H9 (cell line): Measurements from ENCODE around the gene MSI2. TPM values are rescaled to one million over a fixed set of nuclear protein-coding genes. Genes with fewer than 3 reads are reported as not detected.
A peak's percentile ranks its signal among the peaks of the same experiment; 100 is the strongest.

Experiments used
- DNase-seq: peaks from one replicate; pipeline ENCODE4 v3.0.0-alpha.2; 2017
- H2AFZ ChIP-seq: one replicate; pipeline ENCODE4 v1.6.1; 2013; ENCODE audit warnings: mild to moderate bottlenecking, low read length, control low read depth, moderate library complexity
- H2AK5ac ChIP-seq: 2 replicates; pipeline ENCODE4 v1.6.1; 2013; ENCODE audit warnings: low read length, control low read depth, mixed read lengths; ENCODE audit not compliant: insufficient read length
- H2BK120ac ChIP-seq: one replicate; pipeline ENCODE4 v1.6.1; 2013; ENCODE audit warnings: low read depth, mild to moderate bottlenecking, low read length, control low read depth, inconsistent platforms; ENCODE audit not compliant: poor library complexity, severe bottlenecking
- H2BK12ac ChIP-seq: 2 replicates; pipeline ENCODE4 v1.6.1; 2013; ENCODE audit warnings: low read length, control low read depth, mixed read lengths, low read depth; ENCODE audit not compliant: insufficient read length
- H2BK15ac ChIP-seq: 2 replicates; pipeline ENCODE4 v1.6.1; 2013; ENCODE audit warnings: low read depth, low read length, control low read depth
- H2BK20ac ChIP-seq: one replicate; pipeline ENCODE4 v1.6.1; 2013; ENCODE audit warnings: low read depth, mild to moderate bottlenecking, low read length, control low read depth, inconsistent platforms; ENCODE audit not compliant: poor library complexity, severe bottlenecking
- H2BK5ac ChIP-seq: 2 replicates; pipeline ENCODE4 v1.6.1; 2013; ENCODE audit warnings: low read length, control low read depth, mixed read lengths; ENCODE audit not compliant: insufficient read length
- H3K14ac ChIP-seq: 2 replicates; pipeline ENCODE4 v1.6.1; 2013; ENCODE audit warnings: low read length, control low read depth; ENCODE audit not compliant: insufficient read depth
- H3K18ac ChIP-seq: 2 replicates; pipeline ENCODE4 v1.6.1; 2013; ENCODE audit warnings: low read depth, mild to moderate bottlenecking, mixed read lengths, low read length, control low read depth; ENCODE audit not compliant: insufficient read length
- H3K23ac ChIP-seq: 2 replicates; pipeline ENCODE4 v1.6.1; 2013; ENCODE audit warnings: low read length, control low read depth, mixed read lengths, low read depth; ENCODE audit not compliant: insufficient read length
- H3K23me2 ChIP-seq: 2 replicates; pipeline ENCODE4 v1.6.1; 2013; ENCODE audit warnings: low read depth, mild to moderate bottlenecking, mixed read lengths, low read length, control low read depth; ENCODE audit not compliant: insufficient read length, poor library complexity, severe bottlenecking
- H3K27ac ChIP-seq: 2 replicates; pipeline ENCODE4 v1.5.1; 2013; ENCODE audit warnings: low read length, control low read depth, mixed read lengths, low read depth; ENCODE audit not compliant: insufficient read length
- H3K27me3 ChIP-seq: 2 replicates; pipeline ENCODE4 v1.6.1; 2013; ENCODE audit warnings: low read length, control low read depth, inconsistent platforms; ENCODE audit not compliant: insufficient read depth
- H3K4ac ChIP-seq: 2 replicates; pipeline ENCODE4 v1.6.1; 2013; ENCODE audit warnings: low read depth, mild to moderate bottlenecking, control low read depth, inconsistent platforms, low read length, moderate library complexity
- H3K4me1 ChIP-seq: 2 replicates; pipeline ENCODE4 v1.6.1; 2013; ENCODE audit warnings: low read length, control low read depth, inconsistent platforms; ENCODE audit not compliant: insufficient read depth
- H3K4me2 ChIP-seq: 2 replicates; pipeline ENCODE4 v1.6.1; 2013; ENCODE audit warnings: low read length, control low read depth, mixed read lengths; ENCODE audit not compliant: insufficient read length, insufficient read depth
- H3K56ac ChIP-seq: 2 replicates; pipeline ENCODE4 v1.6.1; 2013; ENCODE audit warnings: low read depth, mild to moderate bottlenecking, mixed read lengths, low read length, control low read depth; ENCODE audit not compliant: insufficient read length
- H3K79me1 ChIP-seq: 2 replicates; pipeline ENCODE4 v1.6.1; 2013; ENCODE audit warnings: low read depth, mild to moderate bottlenecking, moderate library complexity, low read length, control low read depth, inconsistent platforms; ENCODE audit not compliant: insufficient read depth, poor library complexity, severe bottlenecking
- H3K79me2 ChIP-seq: 2 replicates; pipeline ENCODE4 v1.6.1; 2013; ENCODE audit warnings: low read length, control low read depth, inconsistent platforms; ENCODE audit not compliant: insufficient read depth
- H3K9ac ChIP-seq: 2 replicates; pipeline ENCODE4 v1.6.1; 2013; ENCODE audit warnings: low read length, control low read depth, mixed read lengths; ENCODE audit not compliant: insufficient read length; ENCODE audit errors: extremely low read depth
- H3K9me3 ChIP-seq: one replicate; pipeline ENCODE4 v1.6.1; 2013; ENCODE audit warnings: low read depth, low read length, inconsistent platforms; ENCODE audit not compliant: control insufficient read depth
- H3T11ph ChIP-seq: one replicate; pipeline ENCODE4 v1.6.1; 2013; ENCODE audit warnings: mild to moderate bottlenecking, low read length, control low read depth, inconsistent platforms
- H4K20me1 ChIP-seq: one replicate; pipeline ENCODE4 v1.6.1; 2013; ENCODE audit not compliant: control insufficient read depth, insufficient read length, insufficient read depth
- H4K5ac ChIP-seq: 2 replicates; pipeline ENCODE4 v1.6.1; 2013; ENCODE audit warnings: low read depth, mild to moderate bottlenecking, mixed read lengths, low read length, control low read depth; ENCODE audit not compliant: insufficient read length
- H4K8ac ChIP-seq: replicated peaks from 2 replicates; pipeline ENCODE4 v1.6.1; 2013; ENCODE audit warnings: low read length, control low read depth, mixed read lengths, low read depth; ENCODE audit not compliant: insufficient read length
- H4K91ac ChIP-seq: 2 replicates; pipeline ENCODE4 v1.6.1; 2013; ENCODE audit warnings: low read depth, mild to moderate bottlenecking, moderate library complexity, mixed read lengths, low read length, control low read depth; ENCODE audit not compliant: insufficient read length
- H3K27ac Mint-ChIP-seq, 3 experiments: 2 replicates in 2 of 3; 3 replicates in 1 of 3; pipeline ENCODE4 v1.8.0; 2020 to 2021; ENCODE audit warnings: mixed read lengths in 3 of 3, mild to moderate bottlenecking in 1 of 3, moderate library complexity in 1 of 3
- H3K27me3 Mint-ChIP-seq: 2 replicates; pipeline ENCODE4 v1.8.0; 2021; ENCODE audit warnings: low read depth, mild to moderate bottlenecking, moderate library complexity, mixed read lengths
- H3K36me3 Mint-ChIP-seq, 3 experiments: 2 replicates in 2 of 3; 3 replicates in 1 of 3; pipeline ENCODE4 v1.8.0; 2020 to 2021; ENCODE audit warnings: low read depth in 3 of 3, mixed read lengths in 3 of 3; ENCODE audit not compliant: insufficient read depth in 1 of 3
- H3K4me1 Mint-ChIP-seq, 2 experiments: 2 replicates each; pipeline ENCODE4 v1.8.0; 2020; ENCODE audit warnings: mixed read lengths in 2 of 2
- H3K4me3 Mint-ChIP-seq, 2 experiments: 2 replicates in 1 of 2; 3 replicates in 1 of 2; pipeline ENCODE4 v1.8.0; 2020 to 2021; ENCODE audit warnings: mild to moderate bottlenecking in 2 of 2, mixed read lengths in 2 of 2, moderate library complexity in 1 of 2
- H3K9me3 Mint-ChIP-seq, 2 experiments: 2 replicates in 1 of 2; 3 replicates in 1 of 2; pipeline ENCODE4 v1.8.0; 2020; ENCODE audit warnings: mild to moderate bottlenecking in 2 of 2, mixed read lengths in 2 of 2, moderate library complexity in 1 of 2
- CTCF ChIP-seq: fragments of 200-600 bp; sonication (generic); conservative IDR thresholded peaks from 3 replicates; pipeline ENCODE4 v1.8.0; 2021; ENCODE audit warnings: antibody characterized with exemption, mild to moderate bottlenecking
- WGBS: extraction: QIAGEN DNeasy Blood & Tissue Kit; methylation state at CpG from one replicate; pipeline ENCODE4 v1.1.7; 2013; ENCODE audit warnings: missing lambda C conversion rate, low lambda C conversion rate, mixed read lengths; ENCODE audit not compliant: insufficient read length; ENCODE audit errors: extremely low coverage; 5-methylcytosine and 5-hydroxymethylcytosine counted together
- total RNA-seq: library from RNA; stranded (reverse); gene quantifications from 2 replicates; pipeline ENCODE4 v1.2.1, GENCODE V29; 2021

The MSI2 gene
- total RNA-seq, 1 experiment from 2014 or later, result 98.5 TPM

DNA sequence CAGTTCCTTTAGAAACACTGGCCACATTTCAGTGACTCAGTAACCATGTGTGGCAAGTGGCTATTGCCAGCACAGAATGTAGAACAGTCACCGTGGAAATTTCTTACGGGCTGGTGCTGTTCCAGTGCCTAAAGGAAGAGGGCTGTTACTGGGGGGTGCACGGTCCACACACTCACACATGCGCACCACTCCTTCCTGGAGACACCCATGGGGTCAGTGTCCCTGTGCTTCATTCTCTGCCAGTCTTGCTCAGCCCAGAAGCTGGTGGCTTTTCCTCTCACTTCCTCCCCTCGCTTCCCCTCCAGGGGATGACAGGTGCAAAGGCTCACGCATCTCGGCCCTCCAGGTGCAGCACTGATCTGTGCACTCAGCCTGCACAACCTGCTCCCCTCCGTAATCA lies 373.1 kb downstream of the MSI2 start:
- Mint-ChIP-seq H3K9me3 (no peaks in the 10 kb centered on the region), H3K4me3 (no peak overlapping the region), H3K4me1 (no peaks in the 10 kb centered on the region), H3K36me3 (peaks cover 16 to 43% (median 35%) of the 10 kb centered on the region in 3 experiments), H3K27ac (peak overlapping the region in 1 of 3 experiments; percentile 77; a peak in 1 of 7 replicates), H3K27me3 (no peaks in the 10 kb centered on the region; the same call in 1 of the 2 replicates)
- H3K23me2 ChIP-seq, result no peaks in the 10 kb centered on the region
- H3K4me1 ChIP-seq, result no peaks in the 10 kb centered on the region
- H3K56ac ChIP-seq, result no peak overlapping the region
- no peak overlapping the region for H2AFZ ChIP-seq
- H3K14ac ChIP-seq, result no peak overlapping the region; the same call in 1 of the 2 replicates
- H3K79me1 ChIP-seq, result no peaks in the 10 kb centered on the region
- H2BK120ac ChIP-seq, result no peak overlapping the region
- H3K9ac ChIP-seq, result no peak overlapping the region
- H3K79me2 ChIP-seq, result no peaks in the 10 kb centered on the region
- H2BK12ac ChIP-seq, result no peak overlapping the region
- H3K9me3 ChIP-seq, result no peaks in the 10 kb centered on the region
- no peak overlapping the region for H3K23ac ChIP-seq
- H4K8ac ChIP-seq, result no peak overlapping the region
- no CpG with 5 or more reads among the region's 8 CpGs for WGBS
- no peak overlapping the region for H3K4ac ChIP-seq
- no peak for DNase-seq
- H3K27ac ChIP-seq, result no peak overlapping the region
- no peak overlapping the region for H3K18ac ChIP-seq
- H2BK5ac ChIP-seq, result no peak overlapping the region
- H4K5ac ChIP-seq, result no peak overlapping the region
- H3K4me2 ChIP-seq, result no peak overlapping the region
- no peaks in the 10 kb centered on the region for H3K27me3 ChIP-seq
- H2BK15ac ChIP-seq, result no peak overlapping the region
- no peak for TF ChIP-seq CTCF
- H2BK20ac ChIP-seq, result no peak overlapping the region
- H4K20me1 ChIP-seq, result no peaks in the 10 kb centered on the region
- H2AK5ac ChIP-seq, result no peak overlapping the region
- no peak overlapping the region for H4K91ac ChIP-seq
- H3T11ph ChIP-seq, result no peak overlapping the region
